GM12864 (cell line): ENCODE data around the gene ZCCHC18.
A peak's percentile ranks its signal among the peaks of the same experiment; 100 is the strongest.
"Not testable (repeated sequence)": the region's sequence is repeated elsewhere in the genome, so short reads cannot be mapped to it uniquely, and the experiment has no call there.

Experiments
- DNase-seq: peaks from one replicate; pipeline ENCODE4 v3.0.0-alpha.2; 2011; ENCODE audit warnings: low read depth
- H3K4me3 ChIP-seq: 2 replicates; pipeline ENCODE4 v1.5.1; 2011; ENCODE audit warnings: mild to moderate bottlenecking, low read depth, low read length, control low read depth
- CTCF ChIP-seq: IDR thresholded peaks from 2 replicates; pipeline ENCODE4 v1.5.1; 2011; ENCODE audit warnings: low read depth, mild to moderate bottlenecking, moderate library complexity, low read length, control low read depth, inconsistent platforms; ENCODE audit errors: missing control alignments

ZCCHC18 gene

GRCh38 chrX:104112326-104112951, at the start of gene ZCCHC18:
TSS of gene ZCCHC18 (plus strand) at chrX:104112523. CDS start at chrX:104114112, 1,589 bp downstream.
- no peak for DNase-seq
- H3K4me3 ChIP-seq = peak within 1 kb of the TSS; percentile 66
- no peak for TF ChIP-seq CTCF

- H3K4me3 ChIP-seq, DNase-seq: not testable (repeated sequence)
These were observed 49.7 kb upstream of the ZCCHC18 start for GRCh38 chrX:104062636-104063035.

GRCh38 chrX:104075778-104076445, 36.4 kb upstream of the ZCCHC18 start, which contains the start of gene TMSB15C:
TSS of gene TMSB15C (minus strand) at chrX:104076236.
- not testable (repeated sequence) for DNase-seq, H3K4me3 ChIP-seq

GRCh38 chrX:104077854-104078253, 34.5 kb upstream of the ZCCHC18 start:
- H3K4me3 ChIP-seq = not testable (repeated sequence)

GRCh38 chrX:104084063-104084462, 28.3 kb upstream of the ZCCHC18 start:
- no peak for DNase-seq
- no peak for TF ChIP-seq CTCF
- no peak overlapping the region for H3K4me3 ChIP-seq

More at GRCh38 chrX:104077854-104078253, 34.5 kb upstream of the ZCCHC18 start:
- DNase-seq = not testable (repeated sequence)

- DNase-seq = no peak
These were observed 27.6 kb upstream of the ZCCHC18 start for GRCh38 chrX:104084534-104085277.

GRCh38 chrX:104085477-104085876, 26.8 kb upstream of the ZCCHC18 start:
- no peak for TF ChIP-seq CTCF
- no peak for DNase-seq
- no peak overlapping the region for H3K4me3 ChIP-seq

More at GRCh38 chrX:104084534-104085277, 27.6 kb upstream of the ZCCHC18 start:
- H3K4me3 ChIP-seq = no peak overlapping the region
- no peak for TF ChIP-seq CTCF

- DNase-seq = no peak
- H3K4me3 ChIP-seq = no peak overlapping the region
- no peak for TF ChIP-seq CTCF
These were observed 26.4 kb upstream of the ZCCHC18 start for GRCh38 chrX:104085919-104086318.
